Skin epidermis (tissue), 12 donors: ENCODE data around the gene ADAM15.

Experiments
- H3K27ac ChIP-seq, 21 experiments: fragments of 200-600 bp; sonication (generic) in 11 of 21; one replicate each; pipeline ENCODE4 v1.5.0; 2020; ENCODE audit warnings: mild to moderate bottlenecking in 3 of 21, inconsistent platforms in 2 of 21, moderate library complexity in 2 of 21
- H3K4me3 ChIP-seq, 7 experiments: fragments of 200-600 bp; sonication (generic) in 2 of 7; one replicate each; pipeline ENCODE4 v1.5.0; 2020; ENCODE audit warnings: inconsistent platforms in 2 of 7, mild to moderate bottlenecking in 2 of 7, moderate library complexity in 1 of 7

ADAM15 gene

GRCh38 chr1:155044365-155044764 is 6.8 kb upstream of the ADAM15 start:
- peak overlapping the region in 4 of 21 experiments; percentile 11 to 43 (median 29) for H3K27ac ChIP-seq

GRCh38 chr1:155044812-155045657 is 6.1 kb upstream of the ADAM15 start:
- H3K4me3 ChIP-seq, result no peak overlapping the region
- peak overlapping the region in 4 of 21 experiments; percentile 11 to 43 (median 29) for H3K27ac ChIP-seq

More at GRCh38 chr1:155044365-155044764, 6.8 kb upstream of the ADAM15 start:
- no peak overlapping the region for H3K4me3 ChIP-seq

DNA sequence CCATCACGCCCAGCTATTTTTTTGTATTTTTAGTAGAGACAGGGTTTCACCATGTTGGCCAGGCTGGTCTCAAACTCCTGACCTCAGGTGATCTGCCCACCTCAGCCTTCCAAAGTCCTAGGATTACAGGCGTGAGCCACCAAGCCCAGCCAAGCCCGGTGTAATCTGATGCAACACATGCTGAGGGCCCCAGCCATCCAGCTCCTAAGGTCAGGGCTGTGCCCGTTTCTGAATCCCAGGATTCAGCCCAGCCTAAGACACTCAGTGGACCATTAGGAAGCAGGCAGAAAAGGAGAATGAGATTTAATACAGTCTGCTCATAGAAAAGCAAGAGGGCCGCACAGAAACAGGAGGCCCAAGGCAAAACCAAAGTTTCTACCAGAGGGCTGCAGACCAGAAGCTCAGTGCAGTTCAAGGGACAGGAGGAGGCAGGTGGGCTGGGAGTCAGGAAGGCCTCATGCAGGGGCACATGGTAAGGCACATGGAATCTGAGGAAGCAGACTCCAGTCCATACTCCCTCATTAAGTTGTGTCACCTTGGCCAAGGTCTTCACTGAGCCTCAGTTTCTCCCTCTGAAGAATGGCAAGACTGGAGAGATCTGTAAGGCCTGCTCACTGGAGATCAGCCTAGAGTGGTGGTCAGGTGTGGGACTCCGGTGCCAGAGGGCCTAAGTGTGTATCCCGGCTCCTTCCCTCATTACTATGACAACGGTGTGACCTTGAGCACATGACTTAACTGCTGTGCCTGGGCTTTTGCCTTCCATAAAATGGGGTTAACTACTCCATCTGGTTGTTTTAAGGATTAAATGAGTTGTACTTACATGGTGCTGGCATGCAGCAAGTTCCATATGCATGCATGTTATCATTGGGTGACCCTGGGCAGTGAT is 2.4 kb upstream of the ADAM15 start:
- Histone ChIP-seq H3K27ac (peak overlapping the region in 4 of 21 experiments; percentile 76 to 92 (median 86)), H3K4me3 (no peak overlapping the region)

- peak overlapping the region; percentile 31 to 97 (median 90) for H3K27ac ChIP-seq
- H3K4me3 ChIP-seq, result peak overlapping the region; percentile 63 to 78 (median 70)
These were observed 1.2 kb upstream of the ADAM15 start for GRCh38 chr1:155049651-155050559.

GRCh38 chr1:155051342-155051776 is 243 bp downstream of the ADAM15 start:
- Histone ChIP-seq H3K27ac (peak overlapping the region; percentile 7 to 97 (median 90)), H3K4me3 (peak overlapping the region; percentile 63 to 78 (median 70))

- peak overlapping the region; percentile 63 to 78 (median 70) for H3K4me3 ChIP-seq
- peak overlapping the region; percentile 7 to 97 (median 90) for H3K27ac ChIP-seq
These were observed 772 bp downstream of the ADAM15 start for GRCh38 chr1:155051777-155052398.

DNA sequence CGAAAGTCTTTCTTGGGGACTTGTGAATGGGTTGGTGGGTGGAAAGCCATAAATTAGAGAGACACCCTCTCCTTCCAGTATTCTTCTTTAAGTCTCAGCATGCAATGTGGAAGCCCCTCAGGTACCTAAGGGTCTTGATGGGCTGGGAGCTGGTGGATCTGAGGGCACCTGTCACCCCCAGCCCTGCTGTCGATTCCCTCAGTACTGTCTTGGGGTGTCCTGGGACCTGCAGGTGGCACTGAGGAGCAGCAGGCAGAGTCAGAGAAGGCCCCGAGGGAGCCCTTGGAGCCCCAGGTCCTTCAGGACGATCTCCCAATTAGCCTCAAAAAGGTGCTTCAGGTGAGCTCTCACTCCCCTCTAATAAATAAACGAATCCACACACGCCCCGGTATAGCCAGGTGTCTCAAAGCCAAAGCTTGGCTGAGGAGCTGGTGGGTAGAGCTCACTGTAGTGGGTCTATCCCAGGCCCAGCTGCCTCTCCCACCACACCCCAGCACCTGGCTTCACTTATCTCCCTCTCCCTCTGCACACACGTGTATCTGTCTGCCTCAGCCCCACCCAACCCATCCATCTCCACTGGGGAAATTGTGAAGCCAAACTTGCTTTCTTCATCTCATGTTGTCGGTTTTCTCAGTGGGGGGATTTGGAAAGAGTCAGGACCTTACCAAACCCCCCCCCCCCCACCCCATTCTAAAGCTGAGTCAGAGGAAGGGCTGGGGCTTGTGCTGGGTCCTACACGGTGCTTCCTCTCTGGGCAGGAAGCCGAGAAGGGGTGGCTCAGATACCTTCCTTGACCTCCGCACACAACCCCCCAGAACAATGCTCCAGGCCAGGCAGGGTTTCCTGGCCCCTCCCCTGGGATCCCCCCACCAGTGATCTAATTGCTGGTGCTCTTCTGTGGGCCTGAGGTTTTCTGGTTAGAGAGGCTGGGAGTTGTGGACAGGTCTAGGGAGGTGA is 1.6 kb downstream of the ADAM15 start:
- Histone ChIP-seq H3K4me3 (peak overlapping the region; percentile 63 to 78 (median 70)), H3K27ac (peak overlapping the region in 20 of 21 experiments; percentile 2 to 97 (median 90))

- H3K4me3 ChIP-seq, result no peak overlapping the region
- peak overlapping the region in 9 of 21 experiments; percentile 3 to 92 (median 87) for H3K27ac ChIP-seq
These were observed 2.5 kb downstream of the ADAM15 start for GRCh38 chr1:155053531-155054105.

GRCh38 chr1:155057104-155057503 is 6.0 kb downstream of the ADAM15 start:
- Histone ChIP-seq H3K27ac (no peak overlapping the region), H3K4me3 (no peak overlapping the region)

DNA sequence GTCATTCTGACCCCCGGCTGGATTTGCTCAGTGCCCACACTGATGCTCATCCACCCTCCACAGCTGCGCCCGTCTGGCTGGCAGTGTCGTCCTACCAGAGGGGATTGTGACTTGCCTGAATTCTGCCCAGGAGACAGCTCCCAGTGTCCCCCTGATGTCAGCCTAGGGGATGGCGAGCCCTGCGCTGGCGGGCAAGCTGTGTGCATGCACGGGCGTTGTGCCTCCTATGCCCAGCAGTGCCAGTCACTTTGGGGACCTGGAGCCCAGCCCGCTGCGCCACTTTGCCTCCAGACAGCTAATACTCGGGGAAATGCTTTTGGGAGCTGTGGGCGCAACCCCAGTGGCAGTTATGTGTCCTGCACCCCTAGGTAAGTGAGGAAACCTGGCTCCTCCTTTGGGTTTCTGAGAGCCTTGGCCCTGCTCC is 6.7 kb downstream of the ADAM15 start:
- H3K4me3 ChIP-seq, result no peak overlapping the region
- no peak overlapping the region for H3K27ac ChIP-seq

DNA sequence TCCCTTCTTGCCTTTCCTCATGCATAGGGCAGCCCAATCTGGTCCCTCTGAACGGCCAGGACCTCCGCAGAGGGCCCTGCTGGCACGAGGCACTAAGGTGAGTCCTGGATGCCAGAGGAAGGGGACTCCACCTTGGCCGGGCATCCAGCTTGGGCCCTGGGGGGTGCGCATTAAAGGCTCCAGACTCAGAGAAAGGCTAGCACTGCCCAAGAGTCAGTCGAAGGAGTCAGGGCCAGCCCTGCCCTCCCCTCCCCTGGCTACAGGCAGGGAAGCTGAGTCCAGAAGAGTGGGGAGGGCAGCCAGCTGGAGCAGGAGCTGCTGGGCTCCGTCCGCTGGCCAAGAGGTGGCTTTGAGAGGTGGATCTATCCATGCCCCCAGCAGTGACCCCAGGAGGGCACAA is 9.6 kb downstream of the ADAM15 start:
- H3K27ac ChIP-seq, result no peak overlapping the region
- no peak overlapping the region for H3K4me3 ChIP-seq

GRCh38 chr1:155061381-155062150 is 10.4 kb downstream of the ADAM15 start:
- H3K4me3 ChIP-seq, result no peak overlapping the region
- peak overlapping the region in 2 of 21 experiments; percentile 27 to 86 for H3K27ac ChIP-seq

DNA sequence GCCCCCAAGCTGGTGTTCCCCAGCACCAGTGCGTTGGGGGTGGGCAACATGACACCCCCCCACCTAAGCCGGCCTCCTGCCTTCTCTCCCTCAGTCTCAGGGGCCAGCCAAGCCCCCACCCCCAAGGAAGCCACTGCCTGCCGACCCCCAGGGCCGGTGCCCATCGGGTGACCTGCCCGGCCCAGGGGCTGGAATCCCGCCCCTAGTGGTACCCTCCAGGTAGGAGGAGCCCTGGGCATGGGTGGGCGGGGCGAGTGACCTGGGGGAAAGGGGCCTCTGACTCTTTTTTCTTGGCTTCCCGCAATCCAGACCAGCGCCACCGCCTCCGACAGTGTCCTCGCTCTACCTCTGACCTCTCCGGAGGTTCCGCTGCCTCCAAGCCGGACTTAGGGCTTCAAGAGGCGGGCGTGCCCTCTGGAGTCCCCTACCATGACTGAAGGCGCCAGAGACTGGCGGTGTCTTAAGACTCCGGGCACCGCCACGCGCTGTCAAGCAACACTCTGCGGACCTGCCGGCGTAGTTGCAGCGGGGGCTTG is 11.1 kb downstream of the ADAM15 start:
- Histone ChIP-seq H3K27ac (peak overlapping the region in 6 of 21 experiments; percentile 26 to 86 (median 34)), H3K4me3 (no peak overlapping the region)

GRCh38 chr1:155062702-155063411 is 11.7 kb downstream of the ADAM15 start:
- H3K4me3 ChIP-seq, result peak overlapping the region; percentile 73 to 93 (median 87)
- peak overlapping the region in 15 of 21 experiments; percentile 16 to 94 (median 82) for H3K27ac ChIP-seq

DNA sequence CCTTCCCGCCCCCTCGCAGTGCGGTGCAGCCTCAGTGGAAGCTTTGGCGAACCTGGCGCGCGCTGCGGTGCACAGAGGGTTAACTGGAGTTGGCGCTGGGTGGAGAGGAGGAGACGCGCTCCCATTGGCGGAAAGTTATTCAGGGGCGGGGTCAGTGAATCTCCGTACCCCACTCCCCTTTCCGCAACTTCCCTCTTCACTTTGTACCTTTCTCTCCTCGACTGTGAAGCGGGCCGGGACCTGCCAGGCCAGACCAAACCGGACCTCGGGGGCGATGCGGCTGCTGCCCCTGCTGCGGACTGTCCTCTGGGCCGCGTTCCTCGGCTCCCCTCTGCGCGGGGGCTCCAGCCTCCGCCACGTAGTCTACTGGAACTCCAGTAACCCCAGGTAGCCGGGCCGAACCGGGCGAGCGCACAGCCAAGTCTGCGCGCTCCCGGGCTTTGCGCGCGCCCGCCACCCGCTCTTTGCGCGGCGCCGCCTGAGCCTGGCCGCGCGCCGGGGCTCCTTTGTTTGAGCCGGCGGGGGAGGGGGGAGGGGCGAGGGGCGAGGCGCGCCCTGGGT is 12.5 kb downstream of the ADAM15 start, which contains the start of gene EFNA4:
EFNA4 (plus strand) TSS at position 191 of the 561 bp plus-strand sequence; CDS start at position 275, 84 bp downstream.
- H3K4me3 ChIP-seq, result peak within 1 kb of the TSS; percentile 73 to 93 (median 87)
- peak within 1 kb of the TSS in 20 of 21 experiments; percentile 55 to 94 (median 83) for H3K27ac ChIP-seq
